HG03039 (cell line): ENCODE data around the gene THSD7B.
"Not testable (repeated sequence)": the region's sequence is repeated elsewhere in the genome, so short reads cannot be mapped to it uniquely, and the experiment has no call there.

Source experiments
- ATAC-seq: cut with Tn5 transposase; IDR thresholded peaks from one replicate; pipeline ENCODE4 v1.9.1; 2021; ENCODE audit warnings: mild to moderate bottlenecking, moderate library complexity; ENCODE audit not compliant: unreplicated experiment

The THSD7B gene

DNA sequence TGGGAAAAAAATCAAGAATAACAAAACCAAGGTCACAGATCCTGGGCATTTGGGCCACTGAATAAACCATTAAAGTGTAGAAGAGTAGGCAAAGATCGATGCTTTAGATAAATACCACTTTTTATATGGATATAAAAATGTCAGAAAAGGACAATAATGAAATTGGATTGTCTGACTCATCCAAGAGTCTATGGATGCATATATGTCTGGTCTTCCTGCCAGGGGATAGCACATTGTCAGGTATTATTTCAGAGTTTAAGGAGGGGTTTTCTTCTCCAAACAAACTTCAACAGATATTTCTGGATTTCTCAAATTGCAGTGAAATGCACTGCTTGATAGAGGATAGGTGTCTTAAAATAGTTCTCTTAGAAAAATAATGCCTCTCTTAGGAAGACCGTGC lies 466.7 kb downstream of the THSD7B start:
- ATAC-seq: no peak

DNA sequence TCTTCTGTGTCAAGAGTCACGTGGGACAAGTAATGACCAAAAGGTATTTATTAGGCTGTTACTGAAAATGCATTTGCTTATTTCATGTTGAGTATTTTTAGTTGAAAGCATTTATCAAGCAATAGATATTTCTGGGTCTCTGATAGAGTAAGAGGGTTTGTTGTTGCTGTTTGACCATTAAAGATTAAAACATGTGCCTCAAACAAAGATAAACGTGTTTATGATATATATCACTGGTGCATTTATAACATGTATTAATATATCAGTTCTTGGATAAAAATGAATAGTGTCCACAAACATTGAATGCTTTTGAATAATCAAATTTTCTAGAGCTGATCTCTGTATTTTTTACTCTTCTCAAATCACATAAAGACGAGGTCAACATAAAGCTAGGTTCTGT lies 467.7 kb downstream of the THSD7B start:
- ATAC-seq: no peak

DNA sequence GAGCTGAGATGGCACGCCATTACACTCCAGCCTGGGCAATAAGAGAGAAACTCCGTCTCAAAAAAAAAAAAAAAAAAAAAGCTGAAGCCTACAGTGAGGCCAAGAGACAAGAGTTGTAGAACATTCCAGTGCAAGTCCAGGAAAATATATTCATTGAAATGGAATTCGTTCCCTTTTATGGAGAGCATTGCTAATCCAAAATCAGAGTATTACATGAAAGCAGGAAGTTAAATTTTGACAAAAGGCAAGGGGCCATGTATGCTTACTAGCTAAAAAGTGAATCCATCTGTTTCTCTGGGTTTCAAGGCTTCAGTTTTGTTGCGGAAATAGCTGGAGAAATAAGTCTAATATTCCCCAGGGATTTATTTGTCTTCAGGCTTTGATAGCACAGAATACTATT lies 471.7 kb downstream of the THSD7B start:
- no peak for ATAC-seq

DNA sequence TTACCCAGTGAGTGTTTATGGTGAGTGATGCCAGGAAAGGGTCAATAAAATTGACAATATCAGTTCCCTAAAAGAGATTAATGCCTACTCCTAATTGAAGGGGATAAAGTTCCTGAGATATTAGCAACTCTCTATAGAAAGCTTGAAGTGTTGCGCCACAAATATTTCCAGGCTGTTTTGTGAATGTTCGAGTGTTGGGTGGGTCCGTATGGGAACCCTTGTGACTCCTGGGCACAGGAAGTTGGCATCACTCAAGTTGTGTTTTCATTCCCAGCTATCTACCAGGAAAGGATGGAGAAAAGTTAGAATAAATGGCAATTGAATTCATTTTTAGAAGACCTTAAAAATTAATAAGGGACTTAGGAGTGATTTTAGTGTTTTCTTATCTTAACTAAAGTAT lies 472.7 kb downstream of the THSD7B start:
- ATAC-seq: no peak

DNA sequence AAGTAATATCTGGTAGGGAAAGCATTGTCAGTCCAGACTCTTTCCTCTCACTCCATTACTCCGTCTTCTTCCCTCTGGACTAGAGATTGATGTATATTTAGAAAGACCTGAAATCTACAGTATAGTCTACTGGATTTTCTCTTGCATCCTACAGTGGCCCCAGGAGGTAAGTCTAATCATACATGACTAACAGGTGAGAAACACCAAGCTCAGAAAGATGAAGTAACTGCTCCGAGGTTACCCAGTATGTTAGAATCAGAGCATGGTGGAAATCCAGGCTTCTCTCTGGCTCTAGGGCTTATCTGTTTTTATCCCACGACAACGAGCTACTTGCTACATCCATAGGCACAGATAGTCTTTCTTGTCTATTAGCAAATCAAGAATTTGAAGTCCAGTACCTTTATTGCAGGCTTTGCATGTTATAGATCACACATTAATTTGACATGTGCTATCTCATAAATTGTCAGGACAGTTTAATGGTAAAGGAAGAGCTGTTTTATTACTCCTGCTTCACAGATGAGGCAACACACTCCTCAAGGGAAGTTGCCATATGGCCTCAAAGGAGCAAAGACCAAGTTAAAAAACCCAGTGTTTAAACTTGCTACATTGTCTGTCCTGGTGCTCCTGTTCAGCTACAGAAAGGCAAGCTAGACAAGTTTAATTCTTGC lies 484.3 kb downstream of the THSD7B start:
- no peak for ATAC-seq

DNA sequence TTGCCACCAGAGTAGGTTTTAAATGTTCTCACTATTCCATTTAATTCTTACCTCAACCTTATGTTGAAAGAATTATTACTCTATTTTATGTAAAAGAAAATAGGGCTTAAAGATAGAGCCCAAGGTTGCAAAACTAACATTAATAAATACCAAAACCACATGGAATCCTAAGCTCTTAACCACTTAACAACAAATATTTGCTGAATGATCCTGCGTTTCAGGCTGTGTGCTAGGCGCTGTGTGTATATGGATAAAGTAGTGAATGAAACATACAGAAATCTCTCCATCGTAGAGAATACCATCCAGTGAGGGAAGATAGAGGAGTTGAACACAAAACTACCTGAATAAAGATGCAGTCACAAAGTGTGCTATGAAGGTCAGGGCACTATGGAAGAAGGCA lies 485.1 kb downstream of the THSD7B start:
- ATAC-seq: no peak

DNA sequence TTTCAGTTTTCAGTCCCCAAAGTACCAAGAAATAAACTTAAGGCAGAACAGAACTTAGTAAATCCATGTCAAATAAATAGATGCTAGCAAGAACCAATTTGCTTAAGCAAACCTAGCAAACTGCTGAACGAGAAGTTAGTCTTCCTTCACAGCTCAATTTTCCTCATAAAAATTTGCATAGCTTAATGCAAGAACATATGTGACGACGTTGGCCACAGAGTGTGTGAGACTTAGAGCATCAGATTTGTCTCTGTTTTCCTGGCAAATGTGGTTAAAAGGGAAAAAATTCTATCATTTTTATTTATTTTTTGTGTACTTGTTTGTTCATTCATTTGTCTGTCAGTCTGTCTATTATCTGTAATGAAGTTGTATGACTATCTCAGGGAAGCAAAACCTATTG lies 485.7 kb downstream of the THSD7B start:
- no peak for ATAC-seq

DNA sequence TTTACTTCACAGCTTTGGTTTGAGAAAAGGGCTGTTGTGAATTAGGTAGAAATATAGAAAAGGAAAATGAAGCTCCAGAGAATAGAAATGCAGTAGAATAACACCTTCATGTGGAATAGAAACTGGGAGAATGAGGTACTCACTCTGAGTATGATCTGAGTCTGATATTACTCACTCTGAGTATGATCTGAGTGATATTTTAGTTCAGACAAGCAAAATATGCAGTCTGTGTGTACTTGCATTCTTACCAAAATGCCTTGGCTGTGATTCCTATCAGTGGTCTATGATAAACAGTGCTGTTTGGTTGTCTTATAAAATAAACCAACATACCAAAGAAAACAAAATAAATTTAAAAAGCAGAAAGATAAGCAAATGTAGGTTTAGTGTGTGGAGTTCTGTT lies 487.6 kb downstream of the THSD7B start:
- ATAC-seq: no peak

DNA sequence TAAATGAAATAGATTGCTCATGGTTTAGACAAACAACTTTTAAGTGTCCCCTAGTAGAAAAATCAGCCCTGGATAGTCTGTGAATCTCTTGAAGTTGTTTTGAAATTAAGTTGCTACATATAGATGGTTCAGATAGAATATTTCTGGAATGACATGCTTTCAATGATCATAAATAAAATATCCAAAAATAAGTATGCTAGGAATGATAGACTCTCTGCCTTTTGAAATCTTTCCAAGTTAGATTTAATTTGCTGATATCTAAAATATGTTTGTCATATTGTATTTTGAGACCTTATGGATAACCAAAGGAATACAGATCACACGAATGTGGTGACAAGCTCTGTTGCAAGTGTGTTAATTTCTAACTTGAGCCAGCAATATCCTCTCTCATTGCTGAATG lies 488.7 kb downstream of the THSD7B start:
- ATAC-seq: no peak

DNA sequence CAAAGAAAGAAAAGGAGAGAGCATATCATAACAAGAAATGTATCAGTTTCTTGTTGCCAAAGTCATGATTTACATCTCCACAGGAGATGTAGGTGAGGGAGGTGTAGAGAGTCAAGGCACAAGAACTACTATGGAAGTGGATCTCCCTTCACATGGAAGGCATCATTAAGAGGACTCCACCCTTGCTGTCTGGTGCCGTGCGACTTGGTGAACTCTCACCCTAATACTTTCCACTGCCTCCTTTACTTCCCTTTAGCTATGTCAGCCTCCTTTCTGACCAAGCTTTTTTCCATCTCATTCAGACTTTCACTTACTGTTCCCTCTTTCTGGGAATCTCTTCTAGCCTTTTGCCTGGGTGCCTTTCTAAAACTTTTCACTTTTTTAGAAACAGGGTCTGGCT lies 490.0 kb downstream of the THSD7B start:
- ATAC-seq: no peak

DNA sequence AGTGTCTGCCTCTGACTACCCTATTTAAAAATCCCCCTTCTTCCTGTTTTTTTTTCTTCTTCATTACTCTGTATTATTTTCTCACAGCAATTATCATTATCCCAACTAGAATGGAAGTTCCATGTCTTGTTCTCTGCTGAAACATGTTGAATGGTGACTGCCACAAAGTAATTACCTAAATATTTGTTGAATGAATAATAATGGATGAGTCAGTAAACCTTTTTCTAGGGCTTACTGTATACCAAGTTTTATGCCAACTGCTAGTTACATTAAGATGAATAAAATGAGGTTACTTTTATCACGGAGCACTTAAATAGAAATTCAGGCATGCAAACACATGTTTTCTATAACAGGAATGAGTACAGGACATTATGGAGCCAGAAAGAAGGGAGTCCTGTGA lies 490.6 kb downstream of the THSD7B start:
- no peak for ATAC-seq

DNA sequence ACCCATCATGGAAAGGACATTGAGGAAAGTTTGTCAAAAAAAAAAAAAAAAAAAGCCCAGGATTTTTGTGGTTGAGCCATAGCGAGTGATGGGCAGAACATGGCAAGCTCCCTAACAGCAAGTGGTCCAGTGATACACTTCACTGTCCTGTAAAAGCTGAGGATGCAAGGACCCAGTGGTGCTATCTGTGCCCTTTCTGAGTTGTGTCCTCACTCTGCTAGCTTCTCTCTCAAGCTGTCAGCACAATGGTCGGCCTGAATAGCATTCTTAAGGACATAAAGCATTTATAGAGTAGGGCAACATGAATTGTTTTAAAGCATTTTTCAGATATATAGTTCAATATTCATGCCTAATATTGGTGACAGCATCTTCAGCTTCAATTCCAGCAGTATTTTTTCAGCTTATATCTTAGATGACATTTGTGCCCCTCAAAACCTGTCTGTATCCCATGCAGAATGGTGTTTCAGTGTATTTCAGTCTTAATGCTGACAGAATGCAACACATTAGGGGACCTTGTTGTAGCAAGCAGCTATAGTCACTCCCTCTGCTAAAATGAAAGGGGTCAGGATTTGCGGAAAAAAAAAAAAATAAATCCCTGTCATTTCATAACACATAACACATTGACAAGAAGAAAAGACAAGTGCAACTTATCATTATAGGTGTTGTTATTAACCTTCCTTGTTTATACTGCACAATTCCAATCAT lies 496.7 kb downstream of the THSD7B start:
- no peak for ATAC-seq

DNA sequence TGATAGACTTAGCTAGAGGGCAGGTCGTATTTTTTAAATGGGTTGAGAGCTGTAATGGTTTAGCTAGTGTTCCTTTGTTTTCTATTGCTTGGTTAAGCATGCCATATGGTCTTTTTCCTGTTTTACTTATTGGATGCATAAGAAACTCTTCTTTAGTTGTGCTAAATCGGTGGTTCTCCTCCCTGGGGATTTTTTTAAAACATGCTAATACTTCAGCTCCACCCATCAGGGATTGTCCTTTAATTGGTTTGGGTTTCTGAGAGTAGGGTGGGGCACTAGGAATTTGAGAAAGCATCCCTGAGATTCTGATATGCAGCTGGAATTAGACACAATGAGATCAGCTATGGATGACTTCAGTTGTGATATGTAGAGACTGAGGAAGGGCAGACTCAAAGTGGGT lies 497.2 kb downstream of the THSD7B start:
- no peak for ATAC-seq

DNA sequence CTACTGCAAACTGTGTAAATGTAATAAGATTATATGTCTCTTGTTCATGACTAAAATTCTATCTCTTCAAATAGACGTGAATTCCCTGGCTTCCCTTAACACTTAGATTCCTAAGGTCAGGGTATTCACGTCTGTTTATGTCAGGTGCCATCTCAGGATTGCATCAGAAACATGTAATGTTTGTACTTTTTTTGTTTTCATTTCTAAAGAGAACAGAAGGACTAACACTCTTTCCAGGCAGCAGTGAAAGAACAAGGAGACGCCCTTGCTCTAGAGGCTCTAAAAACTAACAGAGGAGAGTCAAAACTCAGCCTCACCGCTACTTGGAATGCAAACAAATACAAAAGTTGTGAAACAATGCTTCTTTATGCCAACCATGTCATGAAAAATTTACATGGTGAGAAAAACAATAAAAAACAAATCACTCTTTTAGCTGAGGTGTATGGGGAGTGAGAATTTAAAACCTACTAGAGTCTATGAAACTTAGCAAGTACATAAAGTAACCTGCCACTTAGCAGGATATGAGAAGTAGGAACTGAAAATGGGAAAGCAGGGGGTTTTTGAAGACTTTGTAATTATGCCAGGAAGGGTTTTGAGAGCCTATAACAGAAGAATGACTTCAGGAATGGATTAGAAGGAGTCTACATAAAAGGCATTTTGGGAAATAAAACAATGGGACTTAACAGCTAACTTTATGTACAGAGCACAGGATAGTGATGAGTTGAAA lies 522.7 kb downstream of the THSD7B start:
- no peak for ATAC-seq

DNA sequence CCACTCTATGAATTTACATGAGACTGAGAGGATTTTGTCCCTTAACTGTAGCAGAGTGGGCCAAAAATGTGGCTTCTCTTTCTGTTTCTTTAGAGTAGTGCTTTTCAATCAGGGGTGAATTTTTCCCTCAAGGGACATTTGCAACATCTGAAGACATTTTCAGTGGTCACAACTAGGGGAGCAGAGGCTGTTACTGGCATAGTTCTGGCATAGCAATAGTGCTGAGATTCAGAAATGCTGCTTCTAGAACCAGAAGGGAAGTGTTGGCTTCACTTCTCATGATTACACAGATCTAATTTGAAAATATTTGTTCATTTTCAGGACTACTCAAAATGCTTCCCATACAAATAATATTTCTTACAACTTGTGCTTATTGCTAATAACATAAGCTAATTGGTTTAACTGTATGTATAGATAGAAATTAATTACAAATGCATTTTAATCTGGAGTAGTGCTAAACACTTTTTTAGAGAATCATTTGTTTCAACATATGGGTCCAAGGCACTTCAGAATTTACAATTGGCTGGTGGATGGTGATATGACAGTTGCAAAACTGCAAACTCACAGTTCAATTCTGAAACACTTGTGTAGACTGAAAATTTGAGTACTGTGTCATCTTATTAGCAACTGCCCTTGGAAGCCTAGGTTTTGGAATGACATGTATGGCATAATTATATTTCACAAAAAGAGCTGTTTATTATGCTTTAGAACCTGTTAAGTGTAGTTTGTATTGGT lies 526.7 kb downstream of the THSD7B start:
- ATAC-seq: no peak

DNA sequence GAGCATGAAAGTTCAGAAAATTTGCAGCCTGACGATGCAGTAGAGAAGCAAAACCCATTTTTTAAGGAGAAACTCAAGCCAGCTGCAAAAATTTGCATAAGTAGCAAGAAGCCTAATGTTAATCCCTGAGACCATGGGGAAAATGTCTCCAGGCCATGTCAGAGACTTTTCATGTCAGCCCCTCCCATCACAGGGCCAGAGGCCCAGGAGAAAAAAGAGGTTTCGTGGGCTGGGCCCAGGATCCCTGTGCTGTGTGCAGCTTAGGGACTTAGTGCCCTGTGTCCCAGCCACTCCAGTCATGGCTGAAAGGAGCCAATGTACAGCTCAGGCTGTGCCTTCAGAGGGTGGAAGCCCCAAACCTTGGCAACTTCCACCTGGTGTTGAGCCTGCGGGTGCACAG lies 533.0 kb downstream of the THSD7B start:
- no peak for ATAC-seq

DNA sequence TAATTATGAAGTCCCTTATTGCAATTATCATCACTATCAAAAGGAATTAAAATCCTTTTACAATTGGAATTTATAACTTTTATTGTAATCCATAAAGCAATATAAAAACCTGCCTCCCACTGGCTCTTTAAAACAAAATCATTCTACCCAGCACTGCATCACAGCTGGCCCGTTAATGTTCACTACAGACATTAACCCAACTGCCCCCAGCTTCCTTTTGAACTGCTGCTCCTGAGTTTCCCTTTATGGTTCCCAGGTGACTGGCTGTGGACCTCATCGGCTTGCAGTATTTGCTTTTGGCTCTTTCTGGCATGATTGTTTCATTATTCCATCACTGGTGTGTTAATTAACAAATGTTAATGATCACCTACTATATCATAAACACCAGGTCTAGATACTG lies 535.6 kb downstream of the THSD7B start:
- no peak for ATAC-seq

DNA sequence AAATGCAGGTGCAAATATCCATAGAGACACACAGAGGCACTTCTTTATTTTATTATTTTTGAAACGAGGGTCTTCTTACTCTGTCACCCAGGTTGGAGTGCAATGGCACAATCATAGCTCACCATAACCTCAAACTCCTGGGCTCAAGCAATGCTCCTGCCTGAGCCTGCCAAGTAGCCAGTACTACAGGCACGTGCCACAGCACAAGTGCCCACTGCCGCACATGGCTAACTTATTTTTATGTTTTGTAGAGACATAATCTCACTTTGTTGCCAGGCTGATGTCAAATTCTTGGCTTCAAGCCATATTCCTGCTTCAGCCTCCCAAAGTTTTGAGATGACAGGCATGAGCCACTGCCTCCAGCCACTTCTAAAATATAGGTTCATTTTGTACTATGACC lies 537.6 kb downstream of the THSD7B start:
- no peak for ATAC-seq

DNA sequence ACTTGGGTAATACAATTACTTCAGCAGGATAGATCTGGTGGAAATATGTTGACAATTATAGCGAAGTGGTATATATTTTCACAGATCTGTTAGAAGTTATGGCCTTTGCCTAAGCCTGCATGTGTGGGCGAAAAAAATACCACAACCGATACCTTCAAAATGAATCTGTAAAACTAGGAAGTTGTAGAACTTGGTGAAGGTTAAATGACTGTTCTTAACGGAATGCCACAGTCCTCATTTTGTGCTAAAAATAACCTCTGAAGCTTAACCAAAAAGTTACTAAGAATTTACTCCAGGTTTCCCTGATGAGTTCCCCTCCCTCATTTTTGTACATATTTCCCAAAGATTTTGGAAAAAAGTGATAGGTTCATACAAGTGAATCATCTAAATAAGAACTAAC lies 550.7 kb downstream of the THSD7B start:
- ATAC-seq: no peak

DNA sequence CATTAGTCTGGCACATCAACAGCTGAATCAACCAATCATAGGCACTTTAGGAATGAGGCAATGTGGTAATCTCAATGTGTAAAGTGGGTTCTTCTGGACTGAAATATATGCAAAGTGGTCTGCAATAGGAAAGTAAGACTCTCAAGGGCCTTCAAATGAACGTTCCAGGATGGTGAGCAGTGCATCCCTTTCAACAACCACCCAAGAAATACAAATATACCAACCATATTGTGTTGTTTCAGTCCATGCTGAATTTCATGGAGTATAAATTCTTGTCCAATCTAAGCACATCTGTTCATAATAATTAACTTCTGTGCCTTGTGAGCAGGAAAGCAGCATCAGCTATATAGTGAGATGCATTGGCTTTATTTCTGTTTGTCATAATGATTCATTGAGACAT lies 556.2 kb downstream of the THSD7B start:
- ATAC-seq: no peak

DNA sequence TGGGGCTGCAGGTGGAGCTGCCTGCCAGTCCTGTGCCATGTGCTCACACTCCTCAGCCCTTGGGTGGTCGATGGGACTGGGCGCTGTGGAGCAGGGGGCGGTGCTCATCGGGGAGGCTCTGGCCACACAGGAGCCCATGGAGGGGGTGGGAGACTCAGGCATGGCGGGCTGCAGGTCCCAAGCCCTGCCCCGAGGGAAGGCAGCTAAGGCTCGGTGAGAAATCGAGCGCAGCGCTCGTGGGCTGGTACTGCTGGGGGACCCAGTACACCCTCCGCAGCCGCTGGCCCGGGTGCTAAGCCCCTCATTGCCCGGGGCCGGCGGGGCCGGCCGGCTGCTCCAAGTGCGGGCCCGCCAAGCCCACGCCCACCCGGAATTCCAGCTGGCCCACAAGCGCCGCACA lies 566.2 kb downstream of the THSD7B start:
- not testable (repeated sequence) for ATAC-seq
